NT2/D1 (cell line): Measurements from ENCODE around the gene MPP1.

Experiments
- DNase-seq: peaks from one replicate; pipeline ENCODE4 v3.0.0-alpha.2; 2011; ENCODE audit warnings: low read depth, low spot score
- H3K27me3 ChIP-seq: 2 replicates; pipeline ENCODE4 v1.6.0; 2011; ENCODE audit warnings: mild to moderate bottlenecking; ENCODE audit not compliant: insufficient read length, insufficient read depth
- H3K36me3 ChIP-seq: 2 replicates; pipeline ENCODE4 v1.6.1; 2011; ENCODE audit warnings: mild to moderate bottlenecking, low read length, mixed read lengths; ENCODE audit not compliant: insufficient read depth, insufficient read length
- H3K4me1 ChIP-seq: 2 replicates; pipeline ENCODE4 v1.5.1; 2011; ENCODE audit not compliant: insufficient read depth, insufficient read length
- H3K4me3 ChIP-seq: 2 replicates; pipeline ENCODE4 v1.5.1; 2011; ENCODE audit warnings: low read depth; ENCODE audit not compliant: insufficient read length
- H3K9ac ChIP-seq: 2 replicates; pipeline ENCODE4 v1.6.0; 2011; ENCODE audit warnings: low read depth; ENCODE audit not compliant: insufficient read length
- H3K9me3 ChIP-seq: 2 replicates; pipeline ENCODE4 v1.5.1; 2011; ENCODE audit warnings: mild to moderate bottlenecking, low read length; ENCODE audit not compliant: insufficient read depth
- SUZ12 ChIP-seq: IDR thresholded peaks from 2 replicates; pipeline ENCODE4 v1.6.1; 2011; ENCODE audit not compliant: insufficient read length, insufficient read depth; ENCODE audit errors: extremely low read depth
- YY1 ChIP-seq: IDR thresholded peaks from 2 replicates; pipeline ENCODE4 v1.6.1; 2011; ENCODE audit not compliant: insufficient read length, insufficient read depth
- ZNF274 ChIP-seq: IDR thresholded peaks from 2 replicates; pipeline ENCODE4 v1.6.1; 2011; ENCODE audit warnings: mild to moderate bottlenecking, low read depth, low read length

The MPP1 gene

DNA sequence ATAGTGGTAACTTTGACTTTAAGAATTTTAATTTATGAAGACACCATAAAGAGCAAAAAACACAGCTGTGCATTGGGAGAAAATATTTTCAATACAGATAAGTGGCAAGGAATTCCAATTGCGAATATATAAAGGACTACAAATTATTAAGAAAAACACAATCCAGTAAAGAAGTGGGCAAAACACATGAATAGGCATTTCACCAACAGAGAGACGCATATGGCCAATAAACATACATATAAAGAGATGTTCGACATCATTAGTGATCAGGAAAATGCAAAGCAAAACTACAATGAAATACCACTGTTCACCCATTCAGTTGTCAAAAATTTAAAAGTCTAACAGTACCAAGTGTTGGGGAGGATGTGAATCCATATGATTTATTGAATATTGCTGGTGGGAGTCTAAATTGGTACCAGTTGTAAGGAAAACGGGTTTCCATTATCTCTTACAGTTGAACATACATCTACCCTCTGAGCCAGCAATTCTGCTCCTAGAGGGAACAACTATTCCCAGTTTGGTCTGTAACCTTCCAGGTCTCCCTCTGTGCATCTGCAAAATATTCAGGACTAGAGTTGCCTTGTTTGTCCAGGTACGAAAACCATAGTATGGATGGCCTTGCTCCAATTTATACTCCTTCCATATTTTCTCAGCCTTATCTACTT is 1.7 kb upstream of the MPP1 start:
- H3K27me3 ChIP-seq, result no peaks in the 10 kb centered on the region
- no peak overlapping the region for H3K4me3 ChIP-seq

DNA sequence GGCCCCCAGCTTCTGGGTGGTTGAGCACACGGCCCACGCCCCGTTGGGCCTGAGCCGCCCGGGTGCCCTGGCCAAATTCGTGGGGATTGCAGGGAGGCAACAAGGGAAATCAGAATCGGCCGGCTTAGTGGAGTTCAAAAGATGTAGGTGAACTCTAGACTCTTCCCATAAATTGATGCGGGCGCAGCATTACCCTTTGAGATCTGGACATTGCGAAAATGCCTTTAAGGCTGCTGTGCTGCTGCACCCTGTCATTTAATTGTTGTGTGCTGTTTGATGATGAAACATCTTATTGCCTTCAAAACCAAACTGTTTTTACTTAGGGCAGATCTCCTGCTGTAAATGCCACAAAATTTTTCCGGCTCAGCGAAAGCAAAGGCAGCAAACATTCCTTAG is 409 bp upstream of the MPP1 start:
- Histone ChIP-seq H3K9me3 (no peaks in the 10 kb centered on the region; the same call in 1 of the 2 replicates), H3K4me1 (no peaks in the 10 kb centered on the region), H3K27me3 (no peaks in the 10 kb centered on the region), H3K4me3 (peak overlapping the region; percentile 51), H3K9ac (no peak overlapping the region), H3K36me3 (no peaks in the 10 kb centered on the region)
- TF ChIP-seq SUZ12 (no peak), YY1 (no peak), ZNF274 (no peak)
- no peak for DNase-seq

More for the DNA sequence above, 1.7 kb upstream of the MPP1 start:
- no peak for DNase-seq
- Histone ChIP-seq H3K36me3 (no peaks in the 10 kb centered on the region), H3K9me3 (no peaks in the 10 kb centered on the region; the same call in 1 of the 2 replicates), H3K9ac (no peak overlapping the region), H3K4me1 (no peaks in the 10 kb centered on the region)
- TF ChIP-seq SUZ12 (no peak), ZNF274 (no peak), YY1 (no peak)

DNA sequence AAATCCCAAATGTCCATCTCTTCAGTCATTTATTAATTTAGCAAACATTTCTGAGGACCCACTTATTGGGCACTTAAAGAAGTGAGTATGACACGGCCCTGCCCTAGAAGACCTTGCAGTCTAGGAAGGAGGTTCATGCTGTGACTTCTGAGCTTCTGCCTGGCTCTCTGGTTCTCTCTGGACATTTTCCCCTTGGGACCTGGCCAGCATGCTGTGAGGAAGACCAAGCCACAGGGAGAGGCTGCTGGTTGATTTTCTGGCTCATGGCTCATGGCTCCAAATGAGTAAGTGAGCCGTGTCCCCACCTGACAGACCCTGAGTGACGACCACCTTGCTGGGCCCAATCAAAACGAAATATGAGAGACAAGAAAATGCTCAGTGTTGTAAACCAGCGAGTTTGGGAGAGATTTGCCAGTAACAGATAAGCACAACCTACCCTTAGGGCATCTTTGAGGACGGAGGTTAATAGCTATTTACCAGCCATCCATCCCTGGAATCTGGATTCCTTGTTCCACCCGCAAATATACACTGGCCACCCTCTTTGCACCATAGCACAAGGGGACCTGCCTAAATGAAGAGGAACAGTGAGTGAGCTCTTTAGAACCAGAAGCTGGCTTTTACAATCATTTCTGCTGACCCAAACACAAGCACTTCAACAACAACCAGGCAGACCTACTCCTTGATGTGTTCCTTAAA is 876 bp downstream of the MPP1 start:
- H3K4me3 ChIP-seq, result peak overlapping the region; percentile 51
- TF ChIP-seq SUZ12, result no peak
- no peak for TF ChIP-seq YY1
- TF ChIP-seq ZNF274, result no peak
- H3K9ac ChIP-seq, result peak overlapping the region; percentile 61
- no peaks in the 10 kb centered on the region for H3K27me3 ChIP-seq
- H3K4me1 ChIP-seq, result no peaks in the 10 kb centered on the region
- no peaks in the 10 kb centered on the region for H3K36me3 ChIP-seq
- no peak for DNase-seq
- no peaks in the 10 kb centered on the region; the same call in 1 of the 2 replicates for H3K9me3 ChIP-seq

DNA sequence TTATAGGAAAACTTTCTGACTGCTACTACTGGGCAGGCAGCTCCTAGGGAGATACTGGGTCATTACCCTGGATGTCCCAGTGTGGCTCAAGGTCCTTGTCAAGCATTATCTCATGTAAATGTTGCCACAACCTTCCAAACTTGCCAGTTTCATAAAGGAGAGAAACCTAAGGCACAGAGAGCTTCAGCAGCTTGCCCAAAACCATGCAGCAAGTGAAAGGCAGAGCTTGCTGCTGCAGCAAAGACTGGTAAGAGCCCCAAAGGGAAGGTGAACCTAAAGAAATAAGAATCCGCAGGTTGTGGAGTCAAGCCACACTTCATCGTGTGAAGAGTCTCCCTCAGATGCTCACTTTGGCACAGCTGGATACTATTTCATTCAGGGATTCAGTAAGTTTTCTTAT is 2.3 kb downstream of the MPP1 start:
- no peaks in the 10 kb centered on the region for H3K27me3 ChIP-seq
- DNase-seq, result no peak
- no peak for TF ChIP-seq SUZ12
- TF ChIP-seq YY1, result no peak
- no peak for TF ChIP-seq ZNF274
- H3K4me1 ChIP-seq, result no peaks in the 10 kb centered on the region
- no peak overlapping the region for H3K4me3 ChIP-seq
- H3K36me3 ChIP-seq, result no peaks in the 10 kb centered on the region
- H3K9me3 ChIP-seq, result no peaks in the 10 kb centered on the region; the same call in 1 of the 2 replicates
- H3K9ac ChIP-seq, result no peak overlapping the region

DNA sequence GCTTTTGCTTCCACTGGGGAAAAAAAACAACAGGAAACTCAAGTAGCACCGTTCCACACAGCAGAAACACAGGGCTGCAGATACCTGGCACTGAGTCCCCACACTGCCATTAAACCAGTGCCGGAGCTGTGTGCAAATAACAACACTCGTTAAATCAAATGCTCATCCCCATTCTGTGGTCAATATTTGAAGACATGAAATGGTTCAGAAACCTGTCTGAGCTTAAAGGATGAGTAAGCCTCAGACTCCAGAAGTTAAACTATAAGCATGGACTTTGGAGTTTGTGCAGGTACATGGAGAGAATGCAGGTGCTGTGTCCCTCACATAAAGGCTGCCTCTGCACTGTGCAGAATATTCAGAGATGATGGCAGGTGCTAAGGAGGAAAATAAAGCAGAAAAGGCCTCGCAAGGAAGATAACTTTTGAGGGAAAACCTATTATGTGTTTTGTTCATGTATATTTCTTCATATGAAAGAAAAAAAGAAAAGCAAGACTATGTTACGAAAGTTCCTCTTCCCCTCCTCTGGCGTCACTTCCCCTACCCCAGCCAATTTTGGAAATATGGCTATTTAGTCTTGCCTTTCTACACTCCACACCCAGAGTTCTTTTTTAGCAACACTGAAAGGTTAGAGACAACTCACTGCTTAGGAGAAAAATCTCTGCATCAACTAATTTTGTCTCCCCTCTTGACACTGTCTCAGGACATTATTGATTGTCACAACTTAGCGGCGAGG is 4.6 kb downstream of the MPP1 start:
- H3K4me1 ChIP-seq, result no peaks in the 10 kb centered on the region
- H3K4me3 ChIP-seq, result no peak overlapping the region
- DNase-seq, result no peak
- no peak for TF ChIP-seq SUZ12
- no peak for TF ChIP-seq YY1
- no peak for TF ChIP-seq ZNF274
- H3K9ac ChIP-seq, result no peak overlapping the region
- H3K27me3 ChIP-seq, result no peaks in the 10 kb centered on the region
- H3K36me3 ChIP-seq, result no peaks in the 10 kb centered on the region
- no peaks in the 10 kb centered on the region for H3K9me3 ChIP-seq

DNA sequence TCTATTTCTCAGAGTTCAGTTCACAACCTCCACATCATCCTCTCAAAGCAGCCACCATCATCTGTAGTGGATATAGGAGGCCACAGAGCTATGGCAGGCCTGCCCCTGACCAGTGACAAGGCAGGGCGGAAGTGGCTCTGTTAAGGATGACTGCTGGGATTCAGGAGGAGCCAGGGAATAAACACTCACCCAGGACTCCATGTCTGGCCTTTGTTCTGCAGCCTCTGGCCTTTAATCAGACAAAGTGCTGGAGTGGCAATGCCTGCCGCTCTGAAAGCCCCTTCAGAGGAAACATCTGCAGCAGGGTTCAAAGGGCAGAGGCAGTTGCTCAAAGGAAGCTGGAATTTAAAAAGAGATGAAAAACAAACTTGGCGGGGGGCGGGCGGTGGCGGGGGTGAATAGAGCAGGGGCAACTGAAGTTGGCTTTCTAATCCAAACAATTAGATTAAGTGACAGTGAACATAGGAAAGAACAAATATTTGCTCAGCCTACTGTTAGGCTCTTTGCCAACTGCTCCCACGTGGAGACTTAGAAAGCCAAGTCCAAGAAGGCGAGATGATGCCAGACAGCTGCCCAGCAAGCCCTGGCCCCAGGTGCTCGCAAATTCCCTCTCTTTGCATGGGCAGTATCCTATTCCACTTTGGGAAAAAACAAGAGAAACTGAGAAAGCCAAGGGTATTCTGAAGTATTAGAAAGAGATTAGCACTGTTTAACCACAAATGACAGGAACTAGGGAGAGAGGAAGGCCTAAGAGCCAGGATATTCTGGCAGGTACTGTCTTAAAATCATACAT is 5.5 kb downstream of the MPP1 start:
- Histone ChIP-seq H3K27me3 (no peaks in the 10 kb centered on the region), H3K9me3 (no peaks in the 10 kb centered on the region), H3K36me3 (no peaks in the 10 kb centered on the region), H3K9ac (no peak overlapping the region), H3K4me1 (no peaks in the 10 kb centered on the region), H3K4me3 (no peak overlapping the region)
- DNase-seq, result no peak
- no peak for TF ChIP-seq ZNF274
- no peak for TF ChIP-seq SUZ12
- no peak for TF ChIP-seq YY1

DNA sequence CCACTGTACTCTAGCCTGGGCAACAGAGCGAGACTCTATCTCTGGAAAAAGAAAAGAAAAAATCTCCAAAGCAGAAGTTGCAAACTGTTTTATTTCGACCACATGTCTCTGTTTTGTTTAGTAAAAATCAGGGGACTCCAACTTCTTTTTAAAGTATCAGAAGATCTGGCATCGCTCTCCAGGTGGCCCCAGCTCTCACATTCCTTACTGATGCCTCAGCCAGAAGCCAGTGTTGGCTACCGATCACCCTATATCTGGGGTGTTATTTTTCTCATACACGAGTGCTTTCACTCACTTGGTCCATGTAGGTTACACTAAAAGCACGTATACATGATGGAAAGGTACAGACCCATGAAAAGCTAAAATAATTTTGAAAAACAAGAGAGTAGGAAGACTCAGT is 8.3 kb downstream of the MPP1 start:
- DNase-seq, result no peak
- H3K9me3 ChIP-seq, result no peaks in the 10 kb centered on the region
- H3K4me1 ChIP-seq, result no peaks in the 10 kb centered on the region
- H3K36me3 ChIP-seq, result no peaks in the 10 kb centered on the region
- H3K4me3 ChIP-seq, result no peak overlapping the region
- TF ChIP-seq SUZ12, result no peak
- TF ChIP-seq YY1, result no peak
- TF ChIP-seq ZNF274, result no peak
- H3K27me3 ChIP-seq, result no peaks in the 10 kb centered on the region
- H3K9ac ChIP-seq, result no peak overlapping the region
